Loucy (cell line): ENCODE results near the gene CCN2.

Experiments
- H2AFZ ChIP-seq: fragments of 200-600 bp; sonication (generic); 2 replicates; pipeline ENCODE4 v1.6.0; 2016; ENCODE audit warnings: antibody characterized with exemption, mild to moderate bottlenecking, low read length, moderate library complexity
- H3F3A ChIP-seq: fragments of 200-600 bp; 2 replicates; pipeline ENCODE4 v1.6.0; 2016; ENCODE audit warnings: antibody characterized with exemption, low read depth, mild to moderate bottlenecking
- H3K27me3 ChIP-seq: fragments of 200-600 bp; sonication (generic); 2 replicates; pipeline ENCODE4 v1.6.1; 2014; ENCODE audit warnings: low read length, mild to moderate bottlenecking; ENCODE audit not compliant: insufficient read depth, poor library complexity, severe bottlenecking
- H3K36me3 ChIP-seq: fragments of 200-600 bp; sonication (generic); 2 replicates; pipeline ENCODE4 v1.6.1; 2016; ENCODE audit warnings: low read length; ENCODE audit not compliant: insufficient read depth
- H3K4me1 ChIP-seq: fragments of 200-600 bp; sonication (generic); 2 replicates; pipeline ENCODE4 v1.5.1; 2014; ENCODE audit warnings: low read length, mild to moderate bottlenecking; ENCODE audit not compliant: insufficient read depth, poor library complexity, severe bottlenecking
- H3K4me2 ChIP-seq: fragments of 200-600 bp; sonication (generic); 2 replicates; pipeline ENCODE4 v1.6.0; 2014; ENCODE audit warnings: antibody characterized with exemption, low read length, low read depth, mild to moderate bottlenecking; ENCODE audit not compliant: poor library complexity, severe bottlenecking
- H3K4me3 ChIP-seq: fragments of 200-600 bp; sonication (generic); 2 replicates; pipeline ENCODE4 v1.5.1; 2014; ENCODE audit warnings: low read length, mild to moderate bottlenecking, mixed read lengths; ENCODE audit not compliant: poor library complexity, severe bottlenecking
- H3K79me2 ChIP-seq: fragments of 200-600 bp; sonication (generic); 2 replicates; pipeline ENCODE4 v1.6.1; 2014; ENCODE audit warnings: low read length; ENCODE audit not compliant: insufficient read depth
- H3K9ac ChIP-seq: fragments of 200-600 bp; sonication (generic); 2 replicates; pipeline ENCODE4 v1.6.0; 2014; ENCODE audit warnings: mild to moderate bottlenecking, low read depth, low read length, moderate library complexity; ENCODE audit not compliant: poor library complexity, severe bottlenecking
- H3K9me2 ChIP-seq: fragments of 200-600 bp; sonication (generic); replicated peaks from 2 replicates; pipeline ENCODE4 v1.6.1; 2016; ENCODE audit warnings: low read depth, low read length, mixed read lengths
- H3K9me3 ChIP-seq: fragments of 200-600 bp; sonication (generic); 2 replicates; pipeline ENCODE4 v1.6.1; 2014; ENCODE audit warnings: mild to moderate bottlenecking, antibody characterized with exemption, low read length, low read depth; ENCODE audit not compliant: insufficient read depth
- H4K20me1 ChIP-seq: fragments of 200-600 bp; sonication (generic); 2 replicates; pipeline ENCODE4 v1.6.0; 2014; ENCODE audit warnings: antibody characterized with exemption, low read length, mild to moderate bottlenecking; ENCODE audit not compliant: insufficient read depth, poor library complexity, severe bottlenecking
- CTCF ChIP-seq: fragments of 200-600 bp; sonication (generic); conservative IDR thresholded peaks from 2 replicates; pipeline ENCODE4 v1.5.1; 2014; ENCODE audit warnings: mild to moderate bottlenecking, antibody characterized with exemption, low read length
- EZH2phosphoT487 ChIP-seq: fragments of 200-600 bp; IDR thresholded peaks from 2 replicates; pipeline ENCODE4 v1.6.1; 2018; ENCODE audit warnings: antibody characterized with exemption, mild to moderate bottlenecking, moderate library complexity, borderline replicate concordance

CCN2 gene

DNA sequence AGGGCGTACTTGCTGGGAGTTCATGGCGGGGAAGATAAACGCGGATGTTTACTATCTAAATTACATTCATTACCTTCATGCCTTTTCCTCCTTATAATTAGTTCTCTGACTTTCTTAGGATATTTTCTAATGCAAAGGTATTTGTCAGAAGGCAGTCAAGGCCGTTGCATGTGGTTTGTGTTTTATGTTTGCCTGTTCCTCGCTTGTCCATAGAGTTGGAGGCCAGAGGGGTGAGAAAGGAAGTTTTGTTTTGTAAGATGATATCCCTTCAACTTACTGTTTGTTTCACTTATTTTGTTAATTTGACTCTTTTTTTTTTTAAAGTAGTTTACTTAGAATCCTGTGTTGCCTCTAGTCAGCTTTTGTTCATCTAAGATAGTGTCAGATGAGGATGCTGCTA, 4.0 kb upstream of the CCN2 start:
- H3K4me1 ChIP-seq, result no peaks in the 10 kb centered on the region
- no peak overlapping the region for H2AFZ ChIP-seq
- H3K36me3 ChIP-seq, result no peaks in the 10 kb centered on the region
- no peaks in the 10 kb centered on the region for H3K27me3 ChIP-seq
- H3K9me2 ChIP-seq, result no peaks in the 10 kb centered on the region
- H3K79me2 ChIP-seq, result no peaks in the 10 kb centered on the region
- no peaks in the 10 kb centered on the region for H3K9me3 ChIP-seq
- no peak for TF ChIP-seq EZH2phosphoT487
- no peak for TF ChIP-seq CTCF
- no peak overlapping the region for H3K9ac ChIP-seq
- no peak overlapping the region for H3K4me3 ChIP-seq
- no peaks in the 10 kb centered on the region for H4K20me1 ChIP-seq
- H3K4me2 ChIP-seq, result no peak overlapping the region
- no peaks in the 10 kb centered on the region for H3F3A ChIP-seq

GRCh38 chr6:131954775-131955107, 3.6 kb upstream of the CCN2 start:
- no peak for TF ChIP-seq CTCF
- no peak for TF ChIP-seq EZH2phosphoT487
- Histone ChIP-seq H2AFZ (no peak overlapping the region), H3K27me3 (no peaks in the 10 kb centered on the region), H3K36me3 (no peaks in the 10 kb centered on the region), H3K9me2 (no peaks in the 10 kb centered on the region), H3K4me3 (no peak overlapping the region), H3F3A (no peaks in the 10 kb centered on the region), H3K4me2 (no peak overlapping the region), H3K9me3 (no peaks in the 10 kb centered on the region), H3K9ac (no peak overlapping the region), H3K4me1 (no peaks in the 10 kb centered on the region), H3K79me2 (no peaks in the 10 kb centered on the region), H4K20me1 (no peaks in the 10 kb centered on the region)

DNA sequence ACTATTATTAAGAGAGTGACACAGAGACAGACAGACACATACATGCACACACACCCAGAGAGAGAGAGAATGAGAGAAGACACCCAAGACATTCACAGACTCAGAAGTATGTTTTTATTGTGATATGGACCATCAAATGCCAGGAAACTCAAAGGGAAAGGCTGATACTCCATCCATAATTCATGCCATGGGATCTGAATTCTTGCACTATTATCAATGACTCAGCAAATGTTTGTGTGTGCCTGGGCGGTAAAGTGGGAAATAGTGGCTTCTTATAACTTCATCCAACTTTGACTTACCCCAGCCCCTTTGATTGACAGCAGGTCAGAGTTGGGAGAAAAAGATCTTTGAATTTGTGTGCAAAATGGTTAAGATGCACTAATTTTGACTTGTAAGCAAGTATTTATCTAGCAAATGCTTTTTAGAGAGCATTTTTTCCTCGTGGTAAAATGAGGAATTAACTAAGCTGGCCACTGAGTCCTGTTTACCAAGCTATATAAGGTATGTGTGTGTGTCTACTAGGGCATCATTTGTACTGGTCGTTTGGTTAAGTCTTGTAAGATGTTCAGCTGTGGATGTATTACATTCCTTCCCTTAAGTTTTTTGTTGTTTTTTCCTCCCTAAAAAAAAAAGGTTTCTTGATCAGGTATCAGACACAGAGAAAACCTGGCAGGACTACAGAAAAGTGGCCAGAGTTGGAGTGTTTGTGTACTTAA, 3.0 kb upstream of the CCN2 start:
- Histone ChIP-seq H3K9me2 (no peaks in the 10 kb centered on the region), H3K36me3 (no peaks in the 10 kb centered on the region), H2AFZ (no peak overlapping the region), H3F3A (no peaks in the 10 kb centered on the region), H4K20me1 (no peaks in the 10 kb centered on the region), H3K27me3 (no peaks in the 10 kb centered on the region), H3K9ac (no peak overlapping the region), H3K9me3 (no peaks in the 10 kb centered on the region), H3K79me2 (no peaks in the 10 kb centered on the region), H3K4me1 (no peaks in the 10 kb centered on the region), H3K4me2 (no peak overlapping the region), H3K4me3 (no peak overlapping the region)
- no peak for TF ChIP-seq CTCF
- no peak for TF ChIP-seq EZH2phosphoT487
